ENCODE data around the gene TSGA10.
"Not testable (repeated sequence)": the region's sequence is repeated elsewhere in the genome, so short reads cannot be mapped to it uniquely, and the experiment has no call there.

The TSGA10 gene

DNA sequence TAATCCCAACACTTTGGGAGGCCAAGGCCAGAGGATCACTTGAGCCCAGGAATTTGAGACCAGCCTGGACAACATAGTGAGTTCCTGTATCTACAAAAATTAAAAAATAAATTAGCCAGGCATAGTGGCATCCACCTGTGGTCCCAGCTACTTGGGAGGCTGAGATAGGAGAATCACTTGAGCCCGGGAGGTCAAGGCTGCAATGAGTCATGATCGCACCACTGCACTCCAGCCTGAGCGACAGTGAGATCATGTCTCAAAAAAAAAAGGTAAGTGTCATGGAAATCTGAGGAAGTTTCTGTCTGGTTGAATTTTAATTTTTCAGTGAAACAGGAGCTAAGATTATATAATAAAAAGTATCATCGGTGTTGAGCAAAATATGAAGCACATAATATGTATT, 15.7 kb downstream of the TSGA10 start:
- no peak for DNase-seq (ENCODE audit: low read depth)
- TF ChIP-seq, protein P1, sequence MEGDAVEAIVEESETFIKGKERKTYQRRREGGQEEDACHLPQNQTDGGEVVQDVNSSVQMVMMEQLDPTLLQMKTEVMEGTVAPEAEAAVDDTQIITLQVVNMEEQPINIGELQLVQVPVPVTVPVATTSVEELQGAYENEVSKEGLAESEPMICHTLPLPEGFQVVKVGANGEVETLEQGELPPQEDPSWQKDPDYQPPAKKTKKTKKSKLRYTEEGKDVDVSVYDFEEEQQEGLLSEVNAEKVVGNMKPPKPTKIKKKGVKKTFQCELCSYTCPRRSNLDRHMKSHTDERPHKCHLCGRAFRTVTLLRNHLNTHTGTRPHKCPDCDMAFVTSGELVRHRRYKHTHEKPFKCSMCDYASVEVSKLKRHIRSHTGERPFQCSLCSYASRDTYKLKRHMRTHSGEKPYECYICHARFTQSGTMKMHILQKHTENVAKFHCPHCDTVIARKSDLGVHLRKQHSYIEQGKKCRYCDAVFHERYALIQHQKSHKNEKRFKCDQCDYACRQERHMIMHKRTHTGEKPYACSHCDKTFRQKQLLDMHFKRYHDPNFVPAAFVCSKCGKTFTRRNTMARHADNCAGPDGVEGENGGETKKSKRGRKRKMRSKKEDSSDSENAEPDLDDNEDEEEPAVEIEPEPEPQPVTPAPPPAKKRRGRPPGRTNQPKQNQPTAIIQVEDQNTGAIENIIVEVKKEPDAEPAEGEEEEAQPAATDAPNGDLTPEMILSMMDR (conservative IDR thresholded peaks at IDR 0.05; ENCODE audit: low read depth, low read length) = no peak

DNA sequence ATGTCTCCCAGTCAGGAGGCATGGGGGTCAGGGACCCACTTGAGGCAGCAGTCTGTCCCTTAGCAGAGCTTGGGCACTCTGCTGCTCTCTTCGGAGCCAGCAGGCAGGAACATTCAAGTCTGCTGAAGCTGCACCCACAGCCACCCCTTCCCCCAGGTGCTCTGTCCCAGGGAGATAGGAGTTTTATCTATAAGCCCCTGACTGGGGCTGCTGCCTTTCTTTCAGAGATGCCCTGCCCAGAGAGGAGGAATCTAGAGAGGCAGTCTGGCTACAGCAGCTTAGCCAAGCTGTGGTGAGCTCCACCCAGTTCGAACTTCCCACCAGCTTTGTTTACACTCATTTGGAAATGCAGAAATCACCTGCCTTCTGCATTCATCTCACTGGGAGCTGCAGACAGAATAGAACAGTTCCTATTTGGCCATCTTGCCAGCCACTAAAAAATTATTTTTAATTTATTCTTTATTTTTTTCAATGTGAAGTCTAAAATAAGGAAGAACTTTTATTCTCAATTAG, 19.6 kb downstream of the TSGA10 start:
- not testable (repeated sequence) for H3K4me3 ChIP-seq (ENCODE audit: low read depth, low read length); DNase-seq (ENCODE audit: low read depth)

More for the DNA sequence above, 15.7 kb downstream of the TSGA10 start:
- H3K4me3 ChIP-seq (ENCODE audit: low read depth, low read length) = no peak overlapping the region

DNA sequence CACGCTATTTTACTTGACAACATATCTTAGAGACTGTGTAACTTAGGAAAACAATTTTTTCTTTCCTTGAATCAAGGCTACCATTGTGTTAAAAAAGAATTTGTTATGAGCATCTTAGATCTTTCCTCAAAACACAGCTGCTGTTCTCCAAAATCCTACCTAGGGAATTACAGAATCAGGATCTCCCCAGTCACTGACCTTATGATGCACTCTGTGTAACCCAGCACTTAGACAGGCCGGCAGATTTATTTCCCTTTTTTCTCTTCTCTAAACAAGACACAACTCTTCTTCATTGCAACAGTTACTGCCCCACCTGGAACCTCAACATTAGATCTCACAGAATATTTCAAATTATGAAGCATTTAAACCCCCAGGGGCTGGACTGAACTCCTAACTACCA, 26.8 kb downstream of the TSGA10 start:
- no peak for DNase-seq (ENCODE audit: low read depth)
- TF ChIP-seq, protein P1 (conservative IDR thresholded peaks at IDR 0.05; ENCODE audit: low read depth, low read length) = no peak

DNA sequence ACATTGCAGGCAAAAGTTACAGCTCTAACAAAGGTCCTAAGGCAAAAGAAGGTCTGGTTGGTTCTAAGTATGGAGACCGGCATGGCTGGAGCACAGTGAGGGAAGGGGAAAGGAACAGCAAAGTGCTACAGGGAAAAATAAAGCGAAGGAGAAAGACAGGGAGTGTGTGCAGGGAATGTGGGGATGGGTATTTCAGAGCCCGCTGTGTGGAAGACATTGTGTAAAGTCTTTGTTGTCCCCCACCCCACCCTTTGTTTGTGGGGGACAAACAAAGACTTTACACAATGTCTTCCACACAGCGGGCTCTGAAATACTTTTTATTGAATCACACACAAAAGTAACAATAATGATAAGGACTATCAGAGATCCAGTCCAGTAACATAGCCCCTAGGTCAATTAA, 42.1 kb downstream of the TSGA10 start:
- H3K4me3 ChIP-seq (ENCODE audit: low read depth, low read length) = no peak overlapping the region
- no peak for DNase-seq (ENCODE audit: low read depth)
- TF ChIP-seq, protein P1 (conservative IDR thresholded peaks at IDR 0.05; ENCODE audit: low read depth, low read length) = no peak

More for the DNA sequence above, 26.8 kb downstream of the TSGA10 start:
- H3K4me3 ChIP-seq (ENCODE audit: low read depth, low read length) = no peak overlapping the region

DNA sequence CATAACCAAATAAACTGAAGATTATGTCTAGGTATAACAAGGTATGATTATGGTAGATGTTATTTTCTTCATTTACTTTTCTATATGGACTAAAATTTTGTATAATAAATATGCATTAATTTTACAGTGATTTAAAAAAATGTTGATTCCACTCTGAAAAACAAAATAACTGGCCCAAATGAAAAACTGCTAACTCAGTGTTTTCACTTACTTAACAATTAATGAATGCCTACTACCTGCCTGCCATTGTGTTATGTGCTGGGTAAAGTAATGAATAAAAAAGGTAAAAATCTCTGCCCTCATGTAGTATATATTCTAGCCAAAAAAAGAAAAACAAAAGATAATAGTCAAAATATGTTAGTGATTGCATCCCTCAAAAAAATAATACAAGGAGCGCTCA, 42.8 kb downstream of the TSGA10 start:
- no peak overlapping the region for H3K4me3 ChIP-seq (ENCODE audit: low read depth, low read length)
- TF ChIP-seq, protein P1 (conservative IDR thresholded peaks at IDR 0.05; ENCODE audit: low read depth, low read length) = no peak
- no peak for DNase-seq (ENCODE audit: low read depth)

DNA sequence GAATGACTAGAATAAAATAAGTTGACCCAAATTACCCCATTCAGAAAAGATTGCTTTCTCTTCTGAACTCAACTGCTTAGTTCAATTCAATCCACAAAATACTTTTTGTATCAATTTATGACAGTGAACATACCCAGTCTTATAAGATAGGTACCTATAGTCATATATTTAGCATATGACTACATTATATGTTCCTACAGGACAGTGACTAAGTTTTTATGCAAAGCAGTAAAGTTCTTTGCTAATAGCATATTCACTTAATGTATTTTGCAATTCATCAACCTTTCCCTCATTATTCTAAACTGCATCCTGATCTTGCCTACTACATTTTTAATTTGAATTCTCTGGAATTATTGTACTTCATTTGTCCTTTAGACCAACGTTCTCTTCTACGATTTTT, 43.5 kb downstream of the TSGA10 start:
- TF ChIP-seq, protein P1 (conservative IDR thresholded peaks at IDR 0.05; ENCODE audit: low read depth, low read length) = no peak
- no peak overlapping the region for H3K4me3 ChIP-seq (ENCODE audit: low read depth, low read length)
- DNase-seq (ENCODE audit: low read depth) = no peak

DNA sequence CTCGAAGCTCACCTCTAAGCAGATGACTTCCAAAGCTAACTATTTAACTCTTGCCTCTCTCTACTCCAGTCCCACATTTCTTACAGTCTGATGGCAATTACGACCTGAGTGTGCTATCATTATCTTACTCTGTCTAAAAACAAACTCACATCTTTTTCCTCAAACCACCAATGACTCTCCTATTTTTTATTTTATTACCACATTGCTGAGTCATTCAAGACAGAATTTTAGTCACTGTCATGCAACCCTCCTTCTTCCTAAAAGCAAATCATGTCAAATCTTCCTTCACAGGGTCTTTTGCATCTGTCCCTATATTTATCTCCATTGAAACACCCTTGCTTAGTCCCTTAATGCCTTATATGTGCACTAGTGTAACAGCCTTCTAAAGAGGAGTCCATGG, 47.8 kb downstream of the TSGA10 start:
- TF ChIP-seq, protein P1 (conservative IDR thresholded peaks at IDR 0.05; ENCODE audit: low read depth, low read length) = no peak
- H3K4me3 ChIP-seq (ENCODE audit: low read depth, low read length) = no peak overlapping the region
- no peak for DNase-seq (ENCODE audit: low read depth)

All from choroid plexus epithelial cell (primary cell).